ENCODE measurements around the gene LIMA1. TPM values are rescaled to one million over a fixed set of nuclear protein-coding genes. Genes with fewer than 3 reads are reported as not detected.
"Not testable (repeated sequence)": the region's sequence is repeated elsewhere in the genome, so short reads cannot be mapped to it uniquely, and the experiment has no call there.

Gene LIMA1
- total and polyA plus RNA-seq, 2 experiments from 2014 or later = 8.9 to 12.6 TPM

DNA sequence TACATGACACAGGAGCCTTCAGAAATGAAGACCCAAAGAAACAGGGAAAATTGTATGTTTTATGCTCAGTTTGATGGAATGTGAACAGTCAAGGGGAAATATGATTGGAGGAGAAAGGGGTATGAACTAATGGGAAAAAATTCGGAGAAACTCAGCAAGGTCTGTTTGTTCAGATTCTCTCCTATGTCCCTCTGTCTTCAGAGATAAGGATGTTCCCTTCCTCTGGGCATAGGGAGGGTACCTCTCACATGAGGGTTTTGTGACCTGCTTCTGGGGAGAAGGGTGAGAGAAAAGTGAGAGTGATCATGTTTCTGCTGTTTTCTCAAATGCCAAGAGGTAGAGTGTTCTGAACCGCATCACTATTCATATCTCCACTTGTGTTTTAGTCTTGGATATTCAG, 26.6 kb upstream of the LIMA1 start:
- no peaks in the 10 kb centered on the region for H3K36me3 ChIP-seq
- H3K4me1 ChIP-seq (ENCODE audit: low read depth) = no peaks in the 10 kb centered on the region
- H3K9me3 ChIP-seq (ENCODE audit: low read depth) = no peaks in the 10 kb centered on the region
- H3K4me3 ChIP-seq = no peak overlapping the region
- DNase-seq (ENCODE audit: low read depth in 1 of 2, low spot score in 1 of 2) = no peak
- H3K27me3 ChIP-seq = no peaks in the 10 kb centered on the region
- H3K27ac ChIP-seq = no peak overlapping the region
- TF ChIP-seq CTCF (IDR thresholded peaks at IDR 0.05; ENCODE audit: low read depth, low read length) = no peak

GRCh38 chr12:50302686-50303085, 19.4 kb upstream of the LIMA1 start:
- no peak for TF ChIP-seq CTCF (IDR thresholded peaks at IDR 0.05; ENCODE audit: low read depth, low read length)
- H3K4me3 ChIP-seq = no peak overlapping the region
- no peak overlapping the region for H3K27ac ChIP-seq
- no peaks in the 10 kb centered on the region for H3K36me3 ChIP-seq
- no peaks in the 10 kb centered on the region for H3K4me1 ChIP-seq (ENCODE audit: low read depth)
- DNase-seq (ENCODE audit: low read depth in 1 of 2, low spot score in 1 of 2) = no peak
- no peaks in the 10 kb centered on the region for H3K27me3 ChIP-seq
- H3K9me3 ChIP-seq (ENCODE audit: low read depth) = no peaks in the 10 kb centered on the region

- Histone ChIP-seq H3K9me3 (ENCODE audit: low read depth) (no peaks in the 10 kb centered on the region), H3K27me3 (no peaks in the 10 kb centered on the region), H3K4me1 (ENCODE audit: low read depth) (no peaks in the 10 kb centered on the region), H3K4me3 (no peak overlapping the region), H3K27ac (no peak overlapping the region), H3K36me3 (no peaks in the 10 kb centered on the region)
- no peak for TF ChIP-seq CTCF (IDR thresholded peaks at IDR 0.05; ENCODE audit: low read depth, low read length)
- DNase-seq (ENCODE audit: low read depth in 1 of 2, low spot score in 1 of 2) = no peak
Observed at GRCh38 chr12:50297996-50298395, 14.7 kb upstream of the LIMA1 start.

DNA sequence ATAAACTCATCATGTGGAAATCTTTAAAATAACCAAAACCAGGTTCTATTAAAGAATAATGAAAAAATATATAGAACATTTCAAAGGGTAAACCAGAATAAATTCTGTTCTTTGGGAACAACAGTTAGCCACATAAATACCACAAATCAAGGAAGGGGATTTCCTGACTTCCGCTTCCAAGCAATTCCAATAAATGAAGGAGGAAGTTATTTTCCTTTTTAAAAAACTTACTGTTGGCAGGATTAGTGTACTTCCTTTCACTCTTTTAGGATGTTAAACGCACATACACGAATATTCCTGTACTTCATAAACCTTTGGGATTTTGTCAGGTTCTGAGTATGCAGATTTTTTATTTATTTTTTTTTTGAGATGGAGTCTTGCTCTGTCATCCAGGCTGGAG, 13.7 kb upstream of the LIMA1 start:
- Histone ChIP-seq H3K4me3 (no peak overlapping the region), H3K27me3 (no peaks in the 10 kb centered on the region), H3K9me3 (ENCODE audit: low read depth) (no peaks in the 10 kb centered on the region), H3K4me1 (ENCODE audit: low read depth) (no peaks in the 10 kb centered on the region), H3K27ac (no peak overlapping the region), H3K36me3 (no peaks in the 10 kb centered on the region)
- TF ChIP-seq CTCF (IDR thresholded peaks at IDR 0.05; ENCODE audit: low read depth, low read length) = no peak
- no peak for DNase-seq (ENCODE audit: low read depth in 1 of 2, low spot score in 1 of 2)

GRCh38 chr12:50296554-50296953, 13.2 kb upstream of the LIMA1 start:
- DNase-seq (ENCODE audit: low read depth in 1 of 2, low spot score in 1 of 2) = no peak
- H3K9me3 ChIP-seq (ENCODE audit: low read depth) = no peaks in the 10 kb centered on the region
- H3K27me3 ChIP-seq = no peaks in the 10 kb centered on the region
- H3K4me3 ChIP-seq = no peak overlapping the region
- H3K27ac ChIP-seq = no peak overlapping the region
- no peaks in the 10 kb centered on the region for H3K36me3 ChIP-seq
- no peak for TF ChIP-seq CTCF (IDR thresholded peaks at IDR 0.05; ENCODE audit: low read depth, low read length)
- no peaks in the 10 kb centered on the region for H3K4me1 ChIP-seq (ENCODE audit: low read depth)

- Histone ChIP-seq H3K9me3 (ENCODE audit: low read depth) (no peaks in the 10 kb centered on the region), H3K4me3 (no peak overlapping the region), H3K4me1 (ENCODE audit: low read depth) (no peaks in the 10 kb centered on the region), H3K27me3 (no peaks in the 10 kb centered on the region), H3K27ac (no peak overlapping the region), H3K36me3 (no peaks in the 10 kb centered on the region)
- TF ChIP-seq CTCF (IDR thresholded peaks at IDR 0.05; ENCODE audit: low read depth, low read length) = no peak
- DNase-seq (ENCODE audit: low read depth in 1 of 2, low spot score in 1 of 2) = no peak
Observed at GRCh38 chr12:50291377-50291776, 8.1 kb upstream of the LIMA1 start.

- not testable (repeated sequence) for H3K9me3 ChIP-seq (ENCODE audit: low read depth); H3K27ac ChIP-seq; H3K4me1 ChIP-seq (ENCODE audit: low read depth); DNase-seq (ENCODE audit: low read depth in 1 of 2, low spot score in 1 of 2); H3K27me3 ChIP-seq; H3K36me3 ChIP-seq; H3K4me3 ChIP-seq
Observed at GRCh38 chr12:50290692-50291091, 7.4 kb upstream of the LIMA1 start.
